ENCODE results near the gene HIRA. TPM values are rescaled to one million over a fixed set of nuclear protein-coding genes. Genes with fewer than 3 reads are reported as not detected.
A peak's percentile ranks its signal among the peaks of the same experiment; 100 is the strongest.

Gene HIRA
- total RNA-seq, 1 donor = 19.0 TPM

- no peak overlapping the region for H3K4me3 ChIP-seq (ENCODE audit: low read depth, low read length)
- TF ChIP-seq, protein P1, sequence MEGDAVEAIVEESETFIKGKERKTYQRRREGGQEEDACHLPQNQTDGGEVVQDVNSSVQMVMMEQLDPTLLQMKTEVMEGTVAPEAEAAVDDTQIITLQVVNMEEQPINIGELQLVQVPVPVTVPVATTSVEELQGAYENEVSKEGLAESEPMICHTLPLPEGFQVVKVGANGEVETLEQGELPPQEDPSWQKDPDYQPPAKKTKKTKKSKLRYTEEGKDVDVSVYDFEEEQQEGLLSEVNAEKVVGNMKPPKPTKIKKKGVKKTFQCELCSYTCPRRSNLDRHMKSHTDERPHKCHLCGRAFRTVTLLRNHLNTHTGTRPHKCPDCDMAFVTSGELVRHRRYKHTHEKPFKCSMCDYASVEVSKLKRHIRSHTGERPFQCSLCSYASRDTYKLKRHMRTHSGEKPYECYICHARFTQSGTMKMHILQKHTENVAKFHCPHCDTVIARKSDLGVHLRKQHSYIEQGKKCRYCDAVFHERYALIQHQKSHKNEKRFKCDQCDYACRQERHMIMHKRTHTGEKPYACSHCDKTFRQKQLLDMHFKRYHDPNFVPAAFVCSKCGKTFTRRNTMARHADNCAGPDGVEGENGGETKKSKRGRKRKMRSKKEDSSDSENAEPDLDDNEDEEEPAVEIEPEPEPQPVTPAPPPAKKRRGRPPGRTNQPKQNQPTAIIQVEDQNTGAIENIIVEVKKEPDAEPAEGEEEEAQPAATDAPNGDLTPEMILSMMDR (IDR thresholded peaks at IDR 0.05; ENCODE audit: insufficient read depth, low read depth, low read length) = no peak
- DNase-seq (ENCODE audit: low read depth) = no peak
Observed at GRCh38 chr22:19358703-19359553, 72.6 kb downstream of the HIRA start.

- no peak overlapping the region for H3K4me3 ChIP-seq (ENCODE audit: low read depth, low read length)
- TF ChIP-seq, protein P1 (IDR thresholded peaks at IDR 0.05; ENCODE audit: insufficient read depth, low read depth, low read length) = no peak
- no peak for DNase-seq (ENCODE audit: low read depth)
Observed at GRCh38 chr22:19358195-19358594, 73.3 kb downstream of the HIRA start.

DNA sequence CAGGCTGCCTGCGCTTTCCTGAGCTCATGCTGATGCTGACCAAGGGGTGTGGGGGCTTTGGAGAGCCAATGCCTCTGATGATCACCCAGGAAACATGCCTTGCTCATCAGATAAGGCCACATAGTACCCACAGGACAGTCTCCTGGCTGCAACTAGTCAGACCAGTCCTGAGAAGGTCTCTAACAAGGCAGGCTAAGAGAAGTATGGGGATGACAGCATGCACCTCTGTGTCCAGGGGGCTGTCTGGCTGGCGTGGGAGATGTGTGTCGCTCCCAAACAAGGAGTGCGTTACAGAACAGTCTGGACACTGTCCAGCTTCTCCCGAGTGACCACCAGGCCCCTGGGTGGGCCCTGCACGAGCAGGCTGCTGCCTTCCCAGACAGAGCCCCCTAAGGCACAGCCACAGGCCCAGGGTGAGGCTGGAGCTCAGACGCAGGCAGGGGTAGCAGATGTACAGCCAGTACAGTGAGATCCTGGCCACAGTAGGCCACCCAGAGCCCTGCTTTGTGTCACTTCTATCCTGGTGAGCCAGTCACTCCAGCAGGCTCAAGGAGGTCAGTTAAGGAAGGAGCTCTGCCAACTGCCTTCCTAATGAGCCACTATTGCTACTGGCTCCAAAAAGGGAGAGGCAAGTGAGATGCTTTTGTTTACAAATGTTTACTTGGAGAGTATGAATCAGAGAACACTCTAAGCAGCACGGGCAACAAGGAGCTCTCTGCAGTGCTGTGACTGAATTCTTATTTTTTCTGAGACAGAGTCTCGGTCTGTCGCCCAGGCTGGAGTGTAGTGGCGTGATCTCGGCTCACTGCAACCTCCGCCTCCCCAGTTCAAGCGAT, 74.0 kb downstream of the HIRA start:
- no peak overlapping the region for H3K4me3 ChIP-seq (ENCODE audit: low read depth, low read length)
- peak; percentile 48 for DNase-seq (ENCODE audit: low read depth)
- TF ChIP-seq, protein P1 (IDR thresholded peaks at IDR 0.05; ENCODE audit: insufficient read depth, low read depth, low read length) = no peak

- DNase-seq (ENCODE audit: low read depth) = no peak
- TF ChIP-seq, protein P1 (IDR thresholded peaks at IDR 0.05; ENCODE audit: insufficient read depth, low read depth, low read length) = no peak
- H3K4me3 ChIP-seq (ENCODE audit: low read depth, low read length) = no peak overlapping the region
Observed at GRCh38 chr22:19356708-19357269, 74.7 kb downstream of the HIRA start.

DNA sequence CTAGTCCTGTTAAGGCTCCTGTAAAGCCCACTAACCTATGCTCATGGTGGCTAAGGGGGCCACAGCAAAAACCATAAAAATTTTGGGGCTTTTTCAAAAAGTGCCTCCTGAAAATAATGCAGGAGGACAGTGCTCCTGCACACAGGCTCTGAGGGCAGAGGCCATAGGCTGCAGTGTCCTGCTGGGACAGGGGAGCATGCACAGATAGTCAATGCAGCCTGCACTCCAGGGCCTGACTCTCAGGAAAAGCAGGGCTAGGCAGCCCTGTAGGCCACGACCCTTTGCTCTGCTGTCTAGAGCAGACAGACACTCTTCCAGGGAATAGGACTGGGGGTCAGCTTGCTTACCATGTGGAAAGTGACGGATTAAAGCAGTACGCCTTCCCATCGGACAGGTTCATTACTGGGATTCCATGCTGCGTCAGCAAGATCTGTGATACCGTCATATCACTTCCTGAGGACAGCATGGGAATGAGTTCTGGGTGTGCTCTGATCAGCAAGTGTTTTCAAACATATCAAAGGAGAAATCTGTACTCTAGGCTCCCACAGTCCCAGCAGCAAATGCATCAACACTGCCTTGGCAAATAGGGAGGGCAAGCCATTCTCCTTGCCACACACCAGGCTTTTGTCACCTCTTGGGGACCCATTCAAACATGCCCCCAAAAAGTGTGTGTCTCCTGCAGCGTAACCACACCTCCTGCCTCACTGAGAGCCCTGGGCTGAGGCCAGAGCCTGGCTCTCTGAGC, 75.9 kb downstream of the HIRA start:
- TF ChIP-seq, protein P1 (IDR thresholded peaks at IDR 0.05; ENCODE audit: insufficient read depth, low read depth, low read length) = no peak
- DNase-seq (ENCODE audit: low read depth) = no peak
- no peak overlapping the region for H3K4me3 ChIP-seq (ENCODE audit: low read depth, low read length)

- TF ChIP-seq, protein P1 (IDR thresholded peaks at IDR 0.05; ENCODE audit: insufficient read depth, low read depth, low read length) = no peak
- no peak overlapping the region for H3K4me3 ChIP-seq (ENCODE audit: low read depth, low read length)
Observed at GRCh38 chr22:19354201-19354600, 77.3 kb downstream of the HIRA start.

More at GRCh38 chr22:19354201-19354600, 77.3 kb downstream of the HIRA start:
- DNase-seq (ENCODE audit: low read depth) = no peak

Data from fibroblast of villous mesenchyme (primary cell).